ENCODE data around the gene PRMT9.

The PRMT9 gene

GRCh38 chr4:147640331-147640730 lies 43.6 kb downstream of the PRMT9 start:
- DNase-seq, result no peak
- Histone ChIP-seq H3K4me3 (no peak overlapping the region), H3K27me3 (no peaks in the 10 kb centered on the region), H3K36me3 (peaks cover 25 to 40% (median 40%) of the 10 kb centered on the region in 3 donors), H3K27ac (no peak overlapping the region), H3K9me3 (no peaks in the 10 kb centered on the region), H3K4me1 (no peaks in the 10 kb centered on the region)
- TF ChIP-seq CTCF (IDR thresholded peaks at IDR 0.05), result no peak
- intact Hi-C loops (cut with DNase I; ENCODE audit: low total_unique reads), result no loop called here

GRCh38 chr4:147639388-147639787 lies 44.6 kb downstream of the PRMT9 start:
- H3K27me3 ChIP-seq, result no peaks in the 10 kb centered on the region
- no peak overlapping the region for H3K27ac ChIP-seq
- no peak for TF ChIP-seq CTCF (IDR thresholded peaks at IDR 0.05)
- peaks cover 34 to 49% (median 48%) of the 10 kb centered on the region in 3 donors for H3K36me3 ChIP-seq
- no peak overlapping the region for H3K4me3 ChIP-seq
- H3K4me1 ChIP-seq, result no peaks in the 10 kb centered on the region
- DNase-seq, result no peak
- H3K9me3 ChIP-seq, result no peaks in the 10 kb centered on the region
- intact Hi-C loops (cut with DNase I; ENCODE audit: low total_unique reads), result no loop called here

- peaks cover 39 to 54% (median 52%) of the 10 kb centered on the region in 3 donors for H3K36me3 ChIP-seq
- no peak for TF ChIP-seq CTCF (IDR thresholded peaks at IDR 0.05)
- DNase-seq, result no peak
- H3K4me3 ChIP-seq, result no peak overlapping the region
- H3K9me3 ChIP-seq, result no peaks in the 10 kb centered on the region
- no peak overlapping the region for H3K27ac ChIP-seq
- H3K4me1 ChIP-seq, result no peaks in the 10 kb centered on the region
- intact Hi-C loops (cut with DNase I; ENCODE audit: low total_unique reads), result no loop called here
- H3K27me3 ChIP-seq, result no peaks in the 10 kb centered on the region
These were observed 45.0 kb downstream of the PRMT9 start for GRCh38 chr4:147638942-147639341.

GRCh38 chr4:147638365-147638764 lies 45.6 kb downstream of the PRMT9 start:
- TF ChIP-seq CTCF (IDR thresholded peaks at IDR 0.05), result no peak
- Histone ChIP-seq H3K36me3 (peaks cover 45 to 59% (median 56%) of the 10 kb centered on the region in 3 donors), H3K27ac (no peak overlapping the region), H3K27me3 (no peaks in the 10 kb centered on the region), H3K4me1 (no peaks in the 10 kb centered on the region), H3K9me3 (no peaks in the 10 kb centered on the region), H3K4me3 (no peak overlapping the region)
- intact Hi-C loops (cut with DNase I; ENCODE audit: low total_unique reads), result no loop called here
- no peak for DNase-seq

DNA sequence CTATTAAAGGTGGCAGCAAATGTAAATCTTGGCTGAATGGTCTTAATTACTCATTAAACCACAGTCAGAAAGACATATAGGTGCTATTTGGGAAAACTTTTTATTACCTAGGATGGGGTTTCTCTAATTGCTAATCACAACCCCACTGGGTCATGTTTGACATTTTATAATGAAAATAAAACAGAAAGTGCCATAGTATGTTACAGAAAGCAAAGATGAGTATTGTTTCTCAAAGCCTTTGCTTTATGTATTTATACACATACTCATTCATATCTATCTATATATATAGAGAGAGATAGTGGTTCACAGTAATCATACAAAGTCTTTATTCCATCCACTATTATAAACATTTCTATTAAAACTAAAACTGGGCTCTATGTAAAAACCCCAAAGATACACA lies 48.6 kb downstream of the PRMT9 start:
- peaks cover 56 to 65% (median 61%) of the 10 kb centered on the region in 3 donors for H3K36me3 ChIP-seq
- no peak for TF ChIP-seq CTCF (IDR thresholded peaks at IDR 0.05)

DNA sequence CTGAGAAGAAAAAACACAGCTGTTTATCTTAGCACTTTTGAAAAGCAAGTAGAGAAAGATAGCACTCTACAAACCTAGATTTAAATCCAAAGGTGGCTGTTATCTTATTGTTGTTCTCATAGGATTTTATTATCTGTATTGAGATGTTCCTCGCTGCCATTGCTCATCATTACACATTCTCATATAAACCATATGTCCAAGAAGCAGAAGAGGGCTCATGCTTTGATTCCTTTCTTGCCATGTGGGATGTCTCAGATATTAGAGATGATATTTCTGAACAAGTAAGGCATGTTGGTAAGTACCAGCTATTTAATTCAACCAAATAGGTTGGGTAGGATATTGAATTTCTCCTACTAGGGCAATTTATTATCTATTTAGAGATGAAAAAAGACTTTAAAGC lies 50.3 kb downstream of the PRMT9 start:
- Histone ChIP-seq H3K9me3 (no peaks in the 10 kb centered on the region), H3K4me1 (peaks cover 0 to 4% (median 0%) of the 10 kb centered on the region in 4 donors), H3K27ac (no peak overlapping the region), H3K4me3 (no peak overlapping the region), H3K36me3 (peaks cover 63 to 67% (median 67%) of the 10 kb centered on the region in 3 donors), H3K27me3 (no peaks in the 10 kb centered on the region)
- DNase-seq, result no peak
- intact Hi-C loops (cut with DNase I; ENCODE audit: low total_unique reads), result no loop called here
- no peak for TF ChIP-seq CTCF (IDR thresholded peaks at IDR 0.05)

More for the DNA sequence above, 48.6 kb downstream of the PRMT9 start:
- H3K4me3 ChIP-seq, result no peak overlapping the region
- H3K27ac ChIP-seq, result no peak overlapping the region
- DNase-seq, result no peak
- intact Hi-C loops (cut with DNase I; ENCODE audit: low total_unique reads), result no loop called here
- H3K4me1 ChIP-seq, result peaks cover 0 to 3% (median 0%) of the 10 kb centered on the region in 4 donors
- no peaks in the 10 kb centered on the region for H3K27me3 ChIP-seq
- no peaks in the 10 kb centered on the region for H3K9me3 ChIP-seq

Data from tibial artery (tissue), 4 donors.